ENCODE measurements around the gene ADAMTS13. TPM values are rescaled to one million over a fixed set of nuclear protein-coding genes. Genes with fewer than 3 reads are reported as not detected.

ADAMTS13 gene
- total and polyA plus RNA-seq, 9 of the 15 experiments (the other 6 are each of a cell fraction or from before 2014, with no cell fraction given): 0.03 to 0.20 (median 0.04) TPM; not detected in 4

GRCh38 chr9:133417541-133418461, 4.4 kb upstream of the ADAMTS13 start, which contains the start of gene REXO4 (continued):
- TF ChIP-seq NFYB (IDR thresholded peaks at IDR 0.05; ENCODE audit: extremely low read depth, insufficient read length) (no peak), ZNF696 (CRISPR knock-in tag; conservative IDR thresholded peaks at IDR 0.05) (no peak), XRCC4 (IDR thresholded peaks at IDR 0.05; ENCODE audit: extremely low read depth, insufficient read depth, insufficient read length) (no peak), CHD1 (IDR thresholded peaks at IDR 0.05; ENCODE audit: low read length) (no peak), NFRKB (IDR thresholded peaks at IDR 0.05; ENCODE audit: low read depth) (peak; percentile 84), TSHZ1 (CRISPR knock-in tag; IDR thresholded peaks at IDR 0.05) (no peak), MNT (conservative IDR thresholded peaks at IDR 0.05) (peak; percentile 96 to 98), BCLAF1 (IDR thresholded peaks at IDR 0.05; ENCODE audit: borderline replicate concordance in 1 of 2, control insufficient read depth in 1 of 2, low read depth in 2 of 2, low read length in 1 of 2) (peak in 1 of 2 experiments; percentile 78; a peak in 2 of 4 replicates), BCOR (IDR thresholded peaks at IDR 0.05) (peak; percentile 75), E2F8 (IDR thresholded peaks at IDR 0.05; ENCODE audit: low read depth, partially characterized antibody) (peak; percentile 96), ATF6 (CRISPR knock-in tag; IDR thresholded peaks at IDR 0.05) (no peak; the same call in 1 of the 2 replicates)
